Prostate gland (tissue), 2 donors: Measurements from ENCODE around the gene PLEKHH3. TPM values are rescaled to one million over a fixed set of nuclear protein-coding genes. Genes with fewer than 3 reads are reported as not detected.

Experiments
- DNase-seq: peaks from one replicate; pipeline ENCODE4 v3.0.0-alpha.2; 2019; ENCODE audit warnings: low spot score
- H3K27ac ChIP-seq, 2 donors: fragments of 200-600 bp; sonication (generic); 2 replicates each; pipeline ENCODE4 v1.5.1; 2017 to 2019
- H3K27me3 ChIP-seq: fragments of 200-600 bp; sonication (generic); replicated peaks from 2 replicates; pipeline ENCODE4 v1.5.1; 2019; ENCODE audit not compliant: insufficient read depth
- H3K36me3 ChIP-seq, 2 donors: fragments of 200-600 bp; sonication (generic); 1 replicate in 1 of 2; 2 replicates in 1 of 2; pipeline versions ENCODE4 v1.5.1 to v1.8.1; 2017 to 2019
- H3K4me1 ChIP-seq: fragments of 200-600 bp; sonication (generic); replicated peaks from 2 replicates; pipeline ENCODE4 v1.5.1; 2019
- H3K4me3 ChIP-seq, 2 donors: fragments of 200-600 bp; sonication (generic); 2 replicates each; pipeline ENCODE4 v1.5.1; 2017 to 2019
- H3K9me3 ChIP-seq: fragments of 200-600 bp; sonication (generic); 2 replicates; pipeline ENCODE4 v1.5.1; 2017
- POLR2A ChIP-seq: fragments of 450-650 bp; IDR thresholded peaks from one replicate; pipeline ENCODE4 v1.6.1; 2016; ENCODE audit warnings: antibody characterized with exemption, mild to moderate bottlenecking
- POLR2AphosphoS5 ChIP-seq: sonication (generic); formaldehyde crosslinking; IDR thresholded peaks from one replicate; pipeline ENCODE4 v1.6.1; 2017; ENCODE audit warnings: antibody characterized with exemption
- WGBS: methylation state at CpG from one replicate; pipeline ENCODE4 v1.1.5; 2018; 5-methylcytosine and 5-hydroxymethylcytosine counted together
- intact Hi-C: fragments of 100-400 bp; cut with DNase I; formaldehyde crosslinking; loops from one replicate; pipeline ENCODE4 v1.14.2; 2022
- total RNA-seq, 2 donors: library from RNA; depleted of rRNA; stranded (reverse); fragments of >200 nt; gene quantifications; one replicate each; pipeline ENCODE4 v1.1.0, GENCODE V29; 2016
- TF ChIP-seq, protein P1 (sequence below), 4 experiments: fragments of 200-600 bp in 2 of 4; fragments of 450-650 bp in 2 of 4; sonication (generic) in 2 of 4; IDR thresholded peaks; 1 replicate in 3 of 4; 2 replicates in 1 of 4; pipeline ENCODE4 v1.5.1; 2016 to 2019; ENCODE audit warnings: antibody characterized with exemption in 4 of 4, mild to moderate bottlenecking in 2 of 4, moderate library complexity in 2 of 4

PLEKHH3 gene
- total RNA-seq, 2 donors from 2014 or later, result 87.4 to 102 TPM

DNA sequence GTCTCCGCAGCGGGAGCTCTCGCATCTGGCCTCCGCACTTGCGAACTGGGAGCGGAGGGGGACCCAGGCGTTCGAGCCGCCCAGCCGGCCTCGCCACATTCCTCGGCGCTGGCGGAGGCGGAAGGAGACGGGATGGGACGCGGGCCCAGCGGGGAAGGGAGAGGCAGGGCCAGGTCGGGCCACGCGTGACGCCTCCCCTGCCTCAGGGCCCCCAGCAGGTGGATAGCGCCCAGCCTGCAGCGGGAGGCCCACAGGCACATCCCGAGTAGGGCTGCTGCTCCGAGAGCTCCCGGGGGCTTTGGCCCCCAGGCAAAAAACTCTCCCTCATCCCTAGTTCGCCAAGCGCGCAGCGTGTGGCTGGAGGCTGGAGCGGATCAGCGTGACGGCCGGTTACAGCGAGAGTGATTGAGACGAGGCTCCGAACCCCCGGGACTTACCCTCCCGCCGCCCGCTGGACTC lies 800 bp downstream of the PLEKHH3 start:
- intact Hi-C loops, result loop anchor here (5.0 to 10.0 kb wide), 2 partner anchors 69 to 251 kb away; partner anchors contain the start of genes CAVIN1, RETREG3 and TUBG1
- no peaks in the 10 kb centered on the region for H3K27me3 ChIP-seq
- TF ChIP-seq POLR2A (peak; percentile 69), POLR2AphosphoS5 (peak; percentile 64)
- TF ChIP-seq, protein P1, sequence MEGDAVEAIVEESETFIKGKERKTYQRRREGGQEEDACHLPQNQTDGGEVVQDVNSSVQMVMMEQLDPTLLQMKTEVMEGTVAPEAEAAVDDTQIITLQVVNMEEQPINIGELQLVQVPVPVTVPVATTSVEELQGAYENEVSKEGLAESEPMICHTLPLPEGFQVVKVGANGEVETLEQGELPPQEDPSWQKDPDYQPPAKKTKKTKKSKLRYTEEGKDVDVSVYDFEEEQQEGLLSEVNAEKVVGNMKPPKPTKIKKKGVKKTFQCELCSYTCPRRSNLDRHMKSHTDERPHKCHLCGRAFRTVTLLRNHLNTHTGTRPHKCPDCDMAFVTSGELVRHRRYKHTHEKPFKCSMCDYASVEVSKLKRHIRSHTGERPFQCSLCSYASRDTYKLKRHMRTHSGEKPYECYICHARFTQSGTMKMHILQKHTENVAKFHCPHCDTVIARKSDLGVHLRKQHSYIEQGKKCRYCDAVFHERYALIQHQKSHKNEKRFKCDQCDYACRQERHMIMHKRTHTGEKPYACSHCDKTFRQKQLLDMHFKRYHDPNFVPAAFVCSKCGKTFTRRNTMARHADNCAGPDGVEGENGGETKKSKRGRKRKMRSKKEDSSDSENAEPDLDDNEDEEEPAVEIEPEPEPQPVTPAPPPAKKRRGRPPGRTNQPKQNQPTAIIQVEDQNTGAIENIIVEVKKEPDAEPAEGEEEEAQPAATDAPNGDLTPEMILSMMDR (IDR thresholded peaks at IDR 0.05), result peak in 1 of 4 experiments; percentile 21
- under 1% methylated on average over 43 of the region's 43 CpGs for WGBS
- peak overlapping the region; percentile 54 to 66 for H3K4me3 ChIP-seq
- no peaks in the 10 kb centered on the region for H3K36me3 ChIP-seq
- peaks cover 9% of the 10 kb centered on the region for H3K4me1 ChIP-seq
- peak; percentile 69 for DNase-seq
- peak overlapping the region; percentile 85 to 98 for H3K27ac ChIP-seq
- H3K9me3 ChIP-seq, result no peaks in the 10 kb centered on the region

DNA sequence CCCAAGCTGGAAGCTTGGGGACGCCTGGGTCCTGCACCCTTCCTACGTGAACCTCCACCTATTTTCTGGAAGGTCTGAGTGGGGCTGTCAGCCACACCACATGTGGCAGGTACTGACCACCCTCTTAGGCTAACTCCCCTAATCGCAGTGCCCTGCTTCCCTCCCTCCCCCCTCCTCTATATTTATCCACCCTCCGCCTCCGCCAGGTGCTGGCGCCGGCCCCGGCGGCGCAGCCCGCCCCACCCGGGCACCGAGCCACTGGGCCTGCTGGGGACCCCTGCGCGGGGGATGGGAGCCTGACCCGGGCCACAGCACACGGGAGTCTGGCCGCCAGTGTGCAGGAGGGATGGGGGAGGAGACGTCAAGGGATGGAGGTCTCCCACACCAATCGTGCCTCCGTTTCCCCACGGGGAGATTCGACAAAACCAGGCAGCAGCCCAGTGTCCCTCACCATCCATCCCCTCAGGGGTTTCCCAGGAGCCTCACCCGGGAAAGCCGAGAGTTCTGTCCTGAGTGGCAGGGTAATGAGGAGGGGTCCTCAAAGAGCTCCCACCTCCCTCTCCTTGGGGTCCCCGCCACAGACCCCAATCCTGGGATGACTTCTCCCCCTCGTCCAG lies 1.3 kb downstream of the PLEKHH3 start:
- WGBS, result 1% methylated on average over 24 of the region's 27 CpGs
- Histone ChIP-seq H3K27me3 (no peaks in the 10 kb centered on the region), H3K9me3 (no peaks in the 10 kb centered on the region), H3K36me3 (peaks cover 0 to 3% of the 10 kb centered on the region in 2 donors), H3K4me3 (peak overlapping the region; percentile 54 to 66), H3K4me1 (peaks cover 9% of the 10 kb centered on the region), H3K27ac (peak overlapping the region; percentile 85 to 98)
- peak; percentile 26 for DNase-seq
- TF ChIP-seq POLR2AphosphoS5 (no peak), POLR2A (no peak)
- TF ChIP-seq, protein P1 (IDR thresholded peaks at IDR 0.05), result peak in 1 of 4 experiments; percentile 4
- intact Hi-C loops, result loop anchor here (5.0 to 10.0 kb wide), 2 partner anchors 68 to 251 kb away; partner anchors contain the start of genes CAVIN1, RETREG3 and TUBG1

GRCh38 chr17:42674755-42675347 lies 1.9 kb downstream of the PLEKHH3 start:
- 17% methylated on average over 9 of the region's 9 CpGs for WGBS
- peaks cover 9% of the 10 kb centered on the region for H3K4me1 ChIP-seq
- peaks cover 0 to 9% of the 10 kb centered on the region in 2 donors for H3K36me3 ChIP-seq
- no peaks in the 10 kb centered on the region for H3K9me3 ChIP-seq
- DNase-seq, result peak; percentile 22
- peak overlapping the region; percentile 54 to 66 for H3K4me3 ChIP-seq
- peak overlapping the region; percentile 85 to 98 for H3K27ac ChIP-seq
- intact Hi-C loops, result loop anchor here (5.0 to 10.0 kb wide), 2 partner anchors 68 to 250 kb away; partner anchors contain the start of genes CAVIN1, RETREG3 and TUBG1
- H3K27me3 ChIP-seq, result no peaks in the 10 kb centered on the region
- TF ChIP-seq POLR2A, result no peak
- TF ChIP-seq, protein P1 (IDR thresholded peaks at IDR 0.05), result no peak
- no peak for TF ChIP-seq POLR2AphosphoS5

DNA sequence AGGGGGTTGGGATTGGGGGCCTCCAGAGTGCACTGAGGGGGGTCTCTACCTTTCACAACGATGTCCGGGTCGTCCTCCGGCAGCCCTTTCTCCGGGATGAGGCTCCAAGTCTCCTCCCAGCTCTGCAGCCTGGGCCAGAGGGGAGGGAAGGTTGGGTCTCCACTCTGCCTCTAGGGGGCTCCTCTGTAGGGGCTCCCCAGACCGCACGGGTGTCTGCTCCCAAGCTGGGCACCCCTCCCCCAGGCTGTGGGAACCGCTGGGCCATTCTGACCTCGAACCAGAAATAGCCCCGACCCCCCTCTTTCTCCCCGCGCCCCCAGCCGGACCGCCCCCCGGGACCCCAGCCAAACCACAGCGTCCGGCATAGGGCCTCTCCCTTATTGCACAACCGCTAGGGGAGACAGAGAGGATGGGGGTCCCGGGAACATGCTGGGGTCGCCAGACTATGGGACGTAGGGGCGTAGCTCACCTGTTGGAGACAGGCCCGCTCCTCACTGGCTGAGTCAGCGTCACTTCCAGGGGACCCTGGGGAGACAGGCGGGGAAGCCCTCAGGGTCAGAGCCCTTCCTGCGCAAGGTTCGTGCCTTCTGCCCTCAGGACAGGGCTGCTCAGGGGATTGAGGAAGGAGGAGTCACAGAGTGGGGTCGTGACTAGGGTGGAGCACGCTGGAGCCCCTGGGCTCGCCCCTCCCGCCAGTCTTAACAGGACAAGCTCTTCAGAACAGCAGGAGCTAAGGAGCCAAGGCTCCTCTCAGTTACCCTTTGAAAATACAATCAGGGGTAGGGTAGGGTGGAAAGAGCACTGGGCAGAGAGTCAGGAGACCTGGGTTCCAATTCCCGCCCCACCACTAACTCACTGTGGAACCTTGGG lies 2.7 kb downstream of the PLEKHH3 start:
- Histone ChIP-seq H3K27ac (peak overlapping the region; percentile 85 to 98), H3K4me3 (peak overlapping the region; percentile 17 to 66), H3K4me1 (peaks cover 9% of the 10 kb centered on the region), H3K27me3 (no peaks in the 10 kb centered on the region), H3K36me3 (peaks cover 0 to 12% of the 10 kb centered on the region in 2 donors), H3K9me3 (no peaks in the 10 kb centered on the region)
- intact Hi-C loops, result loop anchor here (10.0 kb wide), 1 partner anchor 249 kb away; the partner anchor contains the start of gene CAVIN1
- TF ChIP-seq POLR2A, result no peak
- TF ChIP-seq, protein P1 (IDR thresholded peaks at IDR 0.05), result peak in 2 of 4 experiments; percentile 29 to 34
- TF ChIP-seq POLR2AphosphoS5, result no peak
- peak; percentile 19 for DNase-seq
- WGBS, result 5% methylated on average over 32 of the region's 32 CpGs
